IMR-90 (cell line): ENCODE results near the gene SERPINB11. TPM values are rescaled to one million over a fixed set of nuclear protein-coding genes. Genes with fewer than 3 reads are reported as not detected.
A peak's percentile ranks its signal among the peaks of the same experiment; 100 is the strongest.

ENCODE experiments used
- ATAC-seq: fragments of 200-7000 bp; cut with Tn5 transposase; 2 replicates; pipeline ENCODE4 v1.9.1; 2020; ENCODE audit warnings: low read depth, mild to moderate bottlenecking, moderate library complexity
- BruUV-seq: library from RNA; stranded (reverse); fragments of 400-500 nt; replicated peaks from 2 replicates; lab custom pipeline; 2021; lab: Mats Ljungman, UMichigan
- CTCF ChIA-PET: fragments of 300-600 bp; formaldehyde crosslinking; extraction: SDS; loops from one replicate; lab custom pipeline; 2021; ENCODE audit warnings: antibody characterized with exemption; lab: Yijun Ruan, JAX
- POLR2A ChIA-PET: fragments of 300-600 bp; sonication (Branson Sonifier 250); formaldehyde crosslinking; loops from one replicate; lab custom pipeline; 2022; ENCODE audit warnings: antibody characterized with exemption; ENCODE audit not compliant: unreplicated experiment; lab: Charles Lee
- DNase-seq: peaks from one replicate; pipeline ENCODE4 v3.0.0; 2013
- H2AFZ ChIP-seq: replicated peaks from 2 replicates; pipeline ENCODE3; 2013; ENCODE audit warnings: low read length, mild to moderate bottlenecking; ENCODE audit not compliant: poor library complexity
- H2AK5ac ChIP-seq: 2 replicates; pipeline ENCODE4 v1.6.1; 2013; ENCODE audit warnings: low read depth, low read length, inconsistent platforms
- H2AK9ac ChIP-seq: replicated peaks from 2 replicates; pipeline ENCODE3; 2013; ENCODE audit warnings: mild to moderate bottlenecking, low read depth, low read length, moderate library complexity; ENCODE audit not compliant: poor library complexity
- H2BK120ac ChIP-seq: 2 replicates; pipeline ENCODE4 v1.6.1; 2013; ENCODE audit warnings: low read depth, low read length, inconsistent platforms
- H2BK15ac ChIP-seq: 3 replicates; pipeline ENCODE4 v1.6.1; 2013; ENCODE audit warnings: low read depth, low read length, inconsistent platforms
- H2BK20ac ChIP-seq: 2 replicates; pipeline ENCODE4 v1.6.1; 2013; ENCODE audit warnings: low read depth, mild to moderate bottlenecking, inconsistent platforms, low read length, moderate library complexity
- H2BK5ac ChIP-seq: 2 replicates; pipeline ENCODE4 v1.6.1; 2013; ENCODE audit warnings: mild to moderate bottlenecking, low read depth, low read length, inconsistent platforms; ENCODE audit not compliant: poor library complexity, severe bottlenecking
- H3K14ac ChIP-seq: replicated peaks from 2 replicates; pipeline ENCODE4 v1.6.1; 2013; ENCODE audit warnings: low read depth, low read length, inconsistent platforms
- H3K18ac ChIP-seq: 2 replicates; pipeline ENCODE4 v1.6.1; 2013; ENCODE audit warnings: low read depth, low read length, control low read depth
- H3K23ac ChIP-seq: 2 replicates; pipeline ENCODE4 v1.6.1; 2013; ENCODE audit warnings: low read depth, low read length, inconsistent platforms
- H3K27ac ChIP-seq: 2 replicates; pipeline ENCODE4 v1.5.1; 2013; ENCODE audit warnings: mild to moderate bottlenecking, control low read depth, low read length; ENCODE audit not compliant: insufficient read depth
- H3K27me3 ChIP-seq: 2 replicates; pipeline ENCODE4 v1.6.1; 2013; ENCODE audit warnings: low read length; ENCODE audit not compliant: control insufficient read depth, insufficient read depth
- H3K36me3 ChIP-seq: 2 replicates; pipeline ENCODE4 v1.6.1; 2013; ENCODE audit warnings: low read length, mixed read lengths; ENCODE audit not compliant: control insufficient read depth, insufficient read depth
- H3K4ac ChIP-seq: 2 replicates; pipeline ENCODE4 v1.6.1; 2013; ENCODE audit warnings: low read depth, low read length, inconsistent platforms
- H3K4me1 ChIP-seq: 2 replicates; pipeline ENCODE4 v1.6.1; 2013; ENCODE audit warnings: low read length, mixed read lengths; ENCODE audit not compliant: control insufficient read depth, insufficient read depth
- H3K4me2 ChIP-seq: 2 replicates; pipeline ENCODE4 v1.6.1; 2013; ENCODE audit warnings: low read depth, mild to moderate bottlenecking, control low read depth, low read length, moderate library complexity
- H3K4me3 ChIP-seq: 2 replicates; pipeline ENCODE4 v1.5.1; 2013; ENCODE audit warnings: low read depth, mild to moderate bottlenecking, control low read depth, low read length, moderate library complexity; ENCODE audit not compliant: insufficient read depth
- H3K56ac ChIP-seq: 2 replicates; pipeline ENCODE4 v1.6.1; 2013; ENCODE audit warnings: low read length, inconsistent platforms; ENCODE audit not compliant: insufficient read depth; ENCODE audit errors: extremely low read depth
- H3K79me1 ChIP-seq, 2 experiments: 2 replicates each; pipeline ENCODE4 v1.6.1; 2013; ENCODE audit warnings: low read length in 2 of 2, inconsistent platforms in 1 of 2, low read depth in 1 of 2
- H3K9ac ChIP-seq: 2 replicates; pipeline ENCODE4 v1.6.1; 2013; ENCODE audit warnings: low read depth, low read length, control low read depth
- H3K9me1 ChIP-seq: 2 replicates; pipeline ENCODE4 v1.6.1; 2013; ENCODE audit warnings: low read length, inconsistent platforms; ENCODE audit not compliant: insufficient read depth
- H3K9me3 ChIP-seq: 2 replicates; pipeline ENCODE4 v1.6.1; 2013; ENCODE audit warnings: low read length; ENCODE audit not compliant: control insufficient read depth, insufficient read depth
- H4K20me1 ChIP-seq: 2 replicates; pipeline ENCODE4 v1.6.1; 2013; ENCODE audit warnings: low read length, inconsistent platforms; ENCODE audit not compliant: insufficient read depth
- H4K5ac ChIP-seq: 2 replicates; pipeline ENCODE4 v1.6.1; 2013; ENCODE audit warnings: mild to moderate bottlenecking, low read depth, low read length, control low read depth
- H4K8ac ChIP-seq, 2 experiments: 2 replicates each; pipeline ENCODE4 v1.6.1; 2013; ENCODE audit warnings: low read depth in 2 of 2, low read length in 2 of 2, control low read depth in 1 of 2, inconsistent platforms in 1 of 2
- H4K91ac ChIP-seq: 2 replicates; pipeline ENCODE4 v1.6.1; 2013; ENCODE audit warnings: low read depth, low read length, inconsistent platforms; ENCODE audit not compliant: insufficient read depth
- BHLHE40 ChIP-seq: fragments of 150-350 bp; IDR thresholded peaks from 2 replicates; pipeline ENCODE4 v1.6.1; 2016; ENCODE audit warnings: mild to moderate bottlenecking, low read depth, low read length
- CEBPB ChIP-seq: IDR thresholded peaks from 2 replicates; pipeline ENCODE4 v1.6.1; 2012; ENCODE audit warnings: low read depth, low read length, improper control_type of control experiment
- CHD1 ChIP-seq: IDR thresholded peaks from 2 replicates; pipeline ENCODE4 v1.6.1; 2012; ENCODE audit warnings: low read depth, low read length, improper control_type of control experiment
- FOS ChIP-seq: fragments of 150-350 bp; IDR thresholded peaks from 2 replicates; pipeline ENCODE4 v1.6.1; 2016; ENCODE audit warnings: low read depth, low read length
- MAFK ChIP-seq: IDR thresholded peaks from 2 replicates; pipeline ENCODE4 v1.6.1; 2012; ENCODE audit warnings: low read depth, low read length, improper control_type of control experiment
- MAZ ChIP-seq: IDR thresholded peaks from 2 replicates; pipeline ENCODE4 v1.6.1; 2012; ENCODE audit warnings: low read depth, mild to moderate bottlenecking, low read length, improper control_type of control experiment, moderate library complexity, borderline replicate concordance
- MXI1 ChIP-seq: IDR thresholded peaks from 2 replicates; pipeline ENCODE4 v1.6.1; 2012; ENCODE audit warnings: low read depth, mild to moderate bottlenecking, low read length, moderate library complexity, borderline replicate concordance
- NFE2L2 ChIP-seq: fragments of 150-350 bp; IDR thresholded peaks from 2 replicates; pipeline ENCODE4 v1.6.1; 2016; ENCODE audit warnings: low read depth, mild to moderate bottlenecking, low read length
- POLR2A ChIP-seq: IDR thresholded peaks from 2 replicates; pipeline ENCODE4 v1.6.1; 2012; ENCODE audit warnings: mild to moderate bottlenecking, low read depth, low read length
- RAD21 ChIP-seq: IDR thresholded peaks from 2 replicates; pipeline ENCODE4 v1.6.1; 2012; ENCODE audit warnings: low read length, improper control_type of control experiment
- RCOR1 ChIP-seq: IDR thresholded peaks from 2 replicates; pipeline ENCODE4 v1.6.1; 2012; ENCODE audit warnings: mild to moderate bottlenecking, low read length, improper control_type of control experiment; ENCODE audit not compliant: insufficient replicate concordance
- RFX5 ChIP-seq: IDR thresholded peaks from 2 replicates; pipeline ENCODE4 v1.8.0; 2012; ENCODE audit warnings: low read depth, mild to moderate bottlenecking, low read length, moderate library complexity
- SMC3 ChIP-seq: fragments of 150-350 bp; IDR thresholded peaks from 2 replicates; pipeline ENCODE4 v1.6.1; 2016; ENCODE audit warnings: low read depth, mild to moderate bottlenecking, antibody characterized with exemption, low read length, moderate library complexity
- WGBS, 2 experiments: methylation state at CpG; one replicate each; pipeline versions ENCODE4 v1.1.5 to v1.1.7; 2013; ENCODE audit warnings: missing lambda C conversion rate in 2 of 2; ENCODE audit not compliant: insufficient read length in 1 of 2; ENCODE audit errors: extremely low coverage in 2 of 2; 5-methylcytosine and 5-hydroxymethylcytosine counted together
- dilution Hi-C: fragments of 300-500 bp; cut with HindIII; formaldehyde crosslinking; loops from one replicate; pipeline ENCODE4 v1.14.3; 2018; ENCODE audit warnings: low sequenced_read_pairs; ENCODE audit not compliant: unreplicated experiment
- in situ Hi-C: fragments of 300-500 bp; cut with MboI; formaldehyde crosslinking; loops from 3 replicates; pipeline ENCODE4 v1.14.3; 2019; ENCODE audit warnings: low sequenced_read_pairs, inconsistent platforms, mixed read lengths
- intact Hi-C: fragments of 100-400 bp; cut with micrococcal nuclease; formaldehyde crosslinking; loops from 2 replicates; pipeline ENCODE4 v1.10.0; 2022
- polyA plus RNA-seq, 3 experiments: library from polyadenylated mRNA; depleted of rRNA; stranded (reverse); fragments of >200 nt; gene quantifications; 2 replicates each; pipeline ENCODE4 v1.2.3, GENCODE V29; 2012; ENCODE audit warnings: low replicate concordance in 1 of 3
- total RNA-seq: library from RNA; depleted of rRNA; stranded (reverse); fragments of >200 nt; gene quantifications from 2 replicates; pipeline ENCODE4 v1.2.3, GENCODE V29; 2012
- TF ChIP-seq, protein P1 (sequence below): fragments of 150-350 bp; IDR thresholded peaks from 2 replicates; pipeline ENCODE4 v1.6.1; 2017; ENCODE audit warnings: mild to moderate bottlenecking, antibody characterized with exemption, low read length, low read depth
- TF ChIP-seq, protein P2 (sequence below): fragments of 150-350 bp; IDR thresholded peaks from 2 replicates; pipeline ENCODE4 v1.6.1; 2016; ENCODE audit warnings: low read depth, mild to moderate bottlenecking, low read length, moderate library complexity, borderline replicate concordance
- TF ChIP-seq, protein P3 (sequence below): conservative IDR thresholded peaks from 2 replicates; pipeline ENCODE4 v1.5.1; 2012; ENCODE audit warnings: mild to moderate bottlenecking, low read depth, low read length, improper control_type of control experiment

SERPINB11 gene
- total and polyA plus RNA-seq, 2 of the 4 experiments (the other 2 are of a cell fraction): 0.12 to 0.18 TPM

DNA sequence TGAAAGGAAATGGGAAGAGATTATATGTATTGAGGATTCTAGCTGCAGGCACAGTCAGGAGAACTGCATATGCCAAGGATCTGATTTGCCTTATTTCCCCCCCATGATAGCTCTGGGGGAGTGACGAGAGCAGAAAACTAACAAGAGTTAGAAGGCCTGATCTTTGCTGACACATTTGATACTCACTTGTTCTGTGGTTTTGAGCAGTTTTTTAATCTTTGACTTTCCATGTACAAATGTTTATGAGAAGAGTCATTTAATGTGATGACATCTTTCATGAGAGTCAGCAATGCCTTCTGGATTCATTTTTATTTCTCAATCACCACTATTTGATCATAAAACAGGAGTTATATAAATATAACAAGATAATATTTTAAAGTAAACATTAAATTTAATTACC, 59.8 kb downstream of the SERPINB11 start:
- BruUV-seq: no TSS peak
- Histone ChIP-seq H2BK20ac (0 out of 2 replicates have a peak overlapping the region, but pooled peaks have one; percentile 21), H3K4ac (no peak overlapping the region), H2BK5ac (peak overlapping the region; percentile 61), H3K79me1 (no peaks in the 10 kb centered on the region), H3K9ac (no peak overlapping the region), H3K9me1 (no peaks in the 10 kb centered on the region), H4K91ac (no peak overlapping the region), H3K9me3 (peaks cover 7% of the 10 kb centered on the region), H2AFZ (no peak overlapping the region), H2AK5ac (no peak overlapping the region), H3K36me3 (no peaks in the 10 kb centered on the region), H3K4me1 (peaks cover 2% of the 10 kb centered on the region; the same call in 1 of the 2 replicates), H3K4me2 (no peak overlapping the region; the same call in 1 of the 2 replicates), H3K27me3 (no peaks in the 10 kb centered on the region), H3K56ac (no peak overlapping the region), H3K23ac (no peak overlapping the region), H3K27ac (no peak overlapping the region), H2AK9ac (no peak overlapping the region), H2BK15ac (no peak overlapping the region), H4K5ac (no peak overlapping the region), H3K18ac (no peak overlapping the region; the same call in 1 of the 2 replicates), H4K8ac (no peak overlapping the region), H2BK120ac (no peak overlapping the region), H4K20me1 (no peaks in the 10 kb centered on the region), H3K14ac (0 out of 2 replicates have a peak overlapping the region, but pooled peaks have one; percentile 7), H3K4me3 (no peak overlapping the region)
- intact Hi-C loops (loop anchor here (5.0 kb wide), 1 partner anchor 70 kb away; no protein-coding TSS in a partner anchor), in situ Hi-C loops (no loop called here), dilution Hi-C loops (no loop called here)
- ChIA-PET CTCF (no interaction called here), POLR2A (no interaction called here)
- DNase-seq (peak; percentile 89), ATAC-seq (peak; percentile 37)
- no CpG with 5 or more reads among the region's 1 CpG for WGBS, 2 experiments
- TF ChIP-seq FOS: no peak
- 0 out of 2 replicates have a peak, but pooled peaks have one; percentile 3 for TF ChIP-seq BHLHE40
- no peak for TF ChIP-seq CHD1
- TF ChIP-seq MXI1: no peak
- TF ChIP-seq MAZ: no peak
- TF ChIP-seq POLR2A: no peak
- no peak for TF ChIP-seq RAD21
- TF ChIP-seq RCOR1: no peak
- TF ChIP-seq MAFK: peak; percentile 48; the same call in 1 of the 2 replicates
- TF ChIP-seq, protein P1, sequence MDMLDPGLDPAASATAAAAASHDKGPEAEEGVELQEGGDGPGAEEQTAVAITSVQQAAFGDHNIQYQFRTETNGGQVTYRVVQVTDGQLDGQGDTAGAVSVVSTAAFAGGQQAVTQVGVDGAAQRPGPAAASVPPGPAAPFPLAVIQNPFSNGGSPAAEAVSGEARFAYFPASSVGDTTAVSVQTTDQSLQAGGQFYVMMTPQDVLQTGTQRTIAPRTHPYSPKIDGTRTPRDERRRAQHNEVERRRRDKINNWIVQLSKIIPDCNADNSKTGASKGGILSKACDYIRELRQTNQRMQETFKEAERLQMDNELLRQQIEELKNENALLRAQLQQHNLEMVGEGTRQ: no peak
- no peak for TF ChIP-seq NFE2L2
- TF ChIP-seq CEBPB: peak; percentile 87
- TF ChIP-seq, protein P2, sequence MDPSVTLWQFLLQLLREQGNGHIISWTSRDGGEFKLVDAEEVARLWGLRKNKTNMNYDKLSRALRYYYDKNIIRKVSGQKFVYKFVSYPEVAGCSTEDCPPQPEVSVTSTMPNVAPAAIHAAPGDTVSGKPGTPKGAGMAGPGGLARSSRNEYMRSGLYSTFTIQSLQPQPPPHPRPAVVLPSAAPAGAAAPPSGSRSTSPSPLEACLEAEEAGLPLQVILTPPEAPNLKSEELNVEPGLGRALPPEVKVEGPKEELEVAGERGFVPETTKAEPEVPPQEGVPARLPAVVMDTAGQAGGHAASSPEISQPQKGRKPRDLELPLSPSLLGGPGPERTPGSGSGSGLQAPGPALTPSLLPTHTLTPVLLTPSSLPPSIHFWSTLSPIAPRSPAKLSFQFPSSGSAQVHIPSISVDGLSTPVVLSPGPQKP: no peak
- TF ChIP-seq, protein P3, sequence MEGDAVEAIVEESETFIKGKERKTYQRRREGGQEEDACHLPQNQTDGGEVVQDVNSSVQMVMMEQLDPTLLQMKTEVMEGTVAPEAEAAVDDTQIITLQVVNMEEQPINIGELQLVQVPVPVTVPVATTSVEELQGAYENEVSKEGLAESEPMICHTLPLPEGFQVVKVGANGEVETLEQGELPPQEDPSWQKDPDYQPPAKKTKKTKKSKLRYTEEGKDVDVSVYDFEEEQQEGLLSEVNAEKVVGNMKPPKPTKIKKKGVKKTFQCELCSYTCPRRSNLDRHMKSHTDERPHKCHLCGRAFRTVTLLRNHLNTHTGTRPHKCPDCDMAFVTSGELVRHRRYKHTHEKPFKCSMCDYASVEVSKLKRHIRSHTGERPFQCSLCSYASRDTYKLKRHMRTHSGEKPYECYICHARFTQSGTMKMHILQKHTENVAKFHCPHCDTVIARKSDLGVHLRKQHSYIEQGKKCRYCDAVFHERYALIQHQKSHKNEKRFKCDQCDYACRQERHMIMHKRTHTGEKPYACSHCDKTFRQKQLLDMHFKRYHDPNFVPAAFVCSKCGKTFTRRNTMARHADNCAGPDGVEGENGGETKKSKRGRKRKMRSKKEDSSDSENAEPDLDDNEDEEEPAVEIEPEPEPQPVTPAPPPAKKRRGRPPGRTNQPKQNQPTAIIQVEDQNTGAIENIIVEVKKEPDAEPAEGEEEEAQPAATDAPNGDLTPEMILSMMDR: no peak
- no peak for TF ChIP-seq RFX5
- no peak for TF ChIP-seq SMC3
